Liver (tissue), 3 donors: ENCODE measurements around the gene TIGD2.

Source experiments
- CTCF ChIP-seq: fragments of 150-350 bp; IDR thresholded peaks from 2 replicates; pipeline ENCODE4 v1.5.1; 2017; ENCODE audit warnings: improper control_type of control experiment, low read depth, low read length; ENCODE audit not compliant: missing input control
- HNF4G ChIP-seq: IDR thresholded peaks from 2 replicates; pipeline ENCODE4 v1.6.1; 2016; ENCODE audit warnings: antibody characterized with exemption
- JUND ChIP-seq, 2 donors: IDR thresholded peaks; 2 replicates each; pipeline ENCODE4 v1.6.1; 2016; ENCODE audit warnings: antibody characterized with exemption in 2 of 2
- donor health status: healthy.
- donor health status: healthy.

- TF ChIP-seq HNF4G: no peak
- TF ChIP-seq CTCF: no peak
- TF ChIP-seq JUND (IDR thresholded peaks at IDR 0.05): no peak
Observed at GRCh38 chr4:89136525-89136924, 25.2 kb downstream of the TIGD2 start.
